ENCODE data around the gene GRIK3. TPM values are rescaled to one million over a fixed set of nuclear protein-coding genes. Genes with fewer than 3 reads are reported as not detected.

GRIK3 gene
- total and polyA plus RNA-seq, 11 donors, result 0.06 to 1.6 (median 0.29) TPM

GRCh38 chr1:36869054-36869453 lies 165.3 kb downstream of the GRIK3 start:
- H3K27ac ChIP-seq, result no peak overlapping the region
- no peak overlapping the region for H3K4me3 ChIP-seq
- intact Hi-C loops (cut with DNase I), result no loop called here
- WGBS, 4 donors, result 45 to 66% (median 56%) methylated on average over 6 of the region's 6 CpGs
- DNase-seq (no peak), ATAC-seq (no peak)
- H3K9me3 ChIP-seq, result no peaks in the 10 kb centered on the region
- H3K36me3 ChIP-seq, result no peaks in the 10 kb centered on the region
- no peaks in the 10 kb centered on the region for H3K4me1 ChIP-seq
- TF ChIP-seq, protein P1, sequence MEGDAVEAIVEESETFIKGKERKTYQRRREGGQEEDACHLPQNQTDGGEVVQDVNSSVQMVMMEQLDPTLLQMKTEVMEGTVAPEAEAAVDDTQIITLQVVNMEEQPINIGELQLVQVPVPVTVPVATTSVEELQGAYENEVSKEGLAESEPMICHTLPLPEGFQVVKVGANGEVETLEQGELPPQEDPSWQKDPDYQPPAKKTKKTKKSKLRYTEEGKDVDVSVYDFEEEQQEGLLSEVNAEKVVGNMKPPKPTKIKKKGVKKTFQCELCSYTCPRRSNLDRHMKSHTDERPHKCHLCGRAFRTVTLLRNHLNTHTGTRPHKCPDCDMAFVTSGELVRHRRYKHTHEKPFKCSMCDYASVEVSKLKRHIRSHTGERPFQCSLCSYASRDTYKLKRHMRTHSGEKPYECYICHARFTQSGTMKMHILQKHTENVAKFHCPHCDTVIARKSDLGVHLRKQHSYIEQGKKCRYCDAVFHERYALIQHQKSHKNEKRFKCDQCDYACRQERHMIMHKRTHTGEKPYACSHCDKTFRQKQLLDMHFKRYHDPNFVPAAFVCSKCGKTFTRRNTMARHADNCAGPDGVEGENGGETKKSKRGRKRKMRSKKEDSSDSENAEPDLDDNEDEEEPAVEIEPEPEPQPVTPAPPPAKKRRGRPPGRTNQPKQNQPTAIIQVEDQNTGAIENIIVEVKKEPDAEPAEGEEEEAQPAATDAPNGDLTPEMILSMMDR (IDR thresholded peaks at IDR 0.05), result no peak
- TF ChIP-seq POLR2A (IDR thresholded peaks at IDR 0.05), result no peak
- H3K27me3 ChIP-seq, result peaks cover 0 to 19% (median 0%) of the 10 kb centered on the region in 9 donors

DNA sequence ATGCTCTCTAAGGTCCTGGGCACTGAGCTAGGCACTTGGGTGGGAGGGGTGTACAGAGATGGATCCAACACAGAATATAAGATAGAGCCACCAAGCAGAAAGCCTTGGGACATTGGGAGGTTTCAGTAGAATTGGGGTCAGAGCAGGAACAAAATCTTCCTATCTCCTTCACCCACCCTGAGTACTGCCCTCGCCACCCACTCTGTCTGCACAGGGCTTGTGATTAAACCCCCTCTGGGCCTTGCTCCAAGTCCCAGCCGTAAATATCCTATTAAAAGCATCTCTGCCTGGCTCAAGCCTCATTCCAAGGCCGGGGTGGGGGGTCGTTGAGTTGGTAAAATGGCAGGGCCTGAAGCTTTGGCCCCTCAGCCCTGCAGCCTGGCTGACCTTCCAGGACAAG lies 166.7 kb downstream of the GRIK3 start:
- no peak overlapping the region for H3K4me3 ChIP-seq
- DNase-seq (no peak), ATAC-seq (no peak)
- 55 to 69% (median 65%) methylated on average over 4 of the region's 4 CpGs for WGBS, 4 donors
- no peaks in the 10 kb centered on the region for H3K36me3 ChIP-seq
- no peaks in the 10 kb centered on the region for H3K4me1 ChIP-seq
- peaks cover 0 to 32% (median 0%) of the 10 kb centered on the region in 9 donors for H3K27me3 ChIP-seq
- no peaks in the 10 kb centered on the region for H3K9me3 ChIP-seq
- intact Hi-C loops (cut with DNase I), result no loop called here
- TF ChIP-seq POLR2A (IDR thresholded peaks at IDR 0.05), result no peak
- TF ChIP-seq, protein P1 (IDR thresholded peaks at IDR 0.05), result no peak
- H3K27ac ChIP-seq, result no peak overlapping the region

DNA sequence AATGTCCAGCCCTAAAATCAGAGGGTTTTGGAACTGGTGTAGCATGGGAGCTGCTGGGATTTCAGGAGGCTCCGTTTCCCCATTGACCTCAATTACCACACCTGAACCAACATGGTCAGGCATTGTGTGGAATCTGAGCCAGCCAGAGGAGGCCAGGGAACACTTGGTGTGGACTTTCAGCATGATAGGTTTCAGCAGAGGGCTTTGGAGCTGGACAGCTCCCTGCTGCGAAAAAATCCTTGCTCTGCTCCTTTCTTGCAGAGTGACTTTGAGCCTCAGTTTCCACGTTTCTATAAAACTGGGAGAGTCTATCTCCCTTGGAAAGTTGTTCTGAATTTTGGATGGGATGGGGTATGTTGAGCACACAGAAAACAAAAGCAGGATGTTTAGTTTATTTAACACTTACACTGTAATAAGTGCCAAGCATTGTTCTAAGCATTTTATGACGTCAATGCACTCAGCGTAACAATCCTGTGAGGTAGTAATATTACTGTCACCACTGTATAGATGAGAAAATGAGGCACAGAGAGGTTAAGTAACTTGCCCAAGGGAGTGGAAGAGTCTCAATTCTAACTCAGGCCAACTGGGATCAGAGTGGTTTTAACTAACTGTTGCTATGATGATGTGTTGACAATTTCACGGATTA lies 168.0 kb downstream of the GRIK3 start:
- intact Hi-C loops (cut with DNase I), result no loop called here
- TF ChIP-seq, protein P1 (IDR thresholded peaks at IDR 0.05), result no peak
- TF ChIP-seq POLR2A (IDR thresholded peaks at IDR 0.05), result no peak
- H3K4me3 ChIP-seq, result no peak overlapping the region
- DNase-seq, result no peak
- no peak for ATAC-seq
- no peaks in the 10 kb centered on the region for H3K36me3 ChIP-seq
- no peaks in the 10 kb centered on the region for H3K9me3 ChIP-seq
- WGBS, 4 donors, result 45 to 60% (median 53%) methylated on average over 6 of the region's 6 CpGs
- peak overlapping the region in 1 of 12 donors; percentile 24 for H3K27ac ChIP-seq
- no peaks in the 10 kb centered on the region for H3K4me1 ChIP-seq
- peaks cover 0 to 32% (median 0%) of the 10 kb centered on the region in 9 donors for H3K27me3 ChIP-seq

DNA sequence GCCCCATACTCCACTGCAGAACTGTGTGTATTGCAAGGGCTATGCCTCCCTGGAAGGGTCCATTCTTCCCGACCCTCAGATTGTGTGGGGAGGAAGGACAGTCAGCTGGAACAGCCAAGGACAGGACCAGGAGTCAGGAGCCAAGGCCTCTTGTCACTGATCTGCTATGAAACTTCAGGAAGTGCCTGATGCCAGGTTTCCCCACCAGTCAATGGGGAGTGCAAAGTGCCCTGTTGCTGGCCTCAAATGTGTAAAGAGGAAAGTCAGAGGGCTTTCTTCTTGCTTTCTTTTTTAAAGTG lies 168.8 kb downstream of the GRIK3 start:
- WGBS, 4 donors, result 20 to 36% (median 28%) methylated on average over 1 of the region's 1 CpG
- intact Hi-C loops (cut with DNase I), result no loop called here
- H3K27ac ChIP-seq, result peak overlapping the region in 1 of 12 donors; percentile 24
- H3K9me3 ChIP-seq, result no peaks in the 10 kb centered on the region
- H3K4me3 ChIP-seq, result no peak overlapping the region
- no peaks in the 10 kb centered on the region for H3K4me1 ChIP-seq
- peaks cover 0 to 36% (median 0%) of the 10 kb centered on the region in 9 donors for H3K27me3 ChIP-seq
- TF ChIP-seq, protein P1 (IDR thresholded peaks at IDR 0.05), result no peak
- TF ChIP-seq POLR2A (IDR thresholded peaks at IDR 0.05), result no peak
- ATAC-seq, result no peak
- DNase-seq, result no peak
- H3K36me3 ChIP-seq, result no peaks in the 10 kb centered on the region
